ENCODE results near the gene GDF7. TPM values are rescaled to one million over a fixed set of nuclear protein-coding genes. Genes with fewer than 3 reads are reported as not detected.

Gene GDF7
- total RNA-seq, 1 donor from 2014 or later = 2.5 TPM

DNA sequence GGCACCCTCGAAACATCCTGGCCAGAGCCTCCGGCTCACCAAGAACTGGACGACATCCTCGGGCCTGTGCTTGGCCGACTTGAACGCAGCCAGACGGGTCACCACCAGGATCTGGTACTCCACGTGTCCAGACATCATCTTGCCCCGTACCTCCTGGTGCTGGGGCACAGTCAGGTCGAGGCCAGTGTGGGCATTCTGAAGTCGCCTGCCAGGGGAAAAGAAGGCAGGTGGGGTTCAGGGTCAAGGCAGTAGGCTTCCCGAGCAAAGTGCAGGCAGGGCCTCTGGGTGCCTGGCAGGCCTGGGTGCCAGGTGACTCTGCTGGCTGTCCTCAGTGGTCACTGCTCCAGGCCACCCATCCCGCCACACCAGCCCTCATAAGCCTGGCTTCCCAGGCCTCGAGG, 21.6 kb upstream of the GDF7 start:
- DNase-seq (ENCODE audit: low spot score) = no peak

DNA sequence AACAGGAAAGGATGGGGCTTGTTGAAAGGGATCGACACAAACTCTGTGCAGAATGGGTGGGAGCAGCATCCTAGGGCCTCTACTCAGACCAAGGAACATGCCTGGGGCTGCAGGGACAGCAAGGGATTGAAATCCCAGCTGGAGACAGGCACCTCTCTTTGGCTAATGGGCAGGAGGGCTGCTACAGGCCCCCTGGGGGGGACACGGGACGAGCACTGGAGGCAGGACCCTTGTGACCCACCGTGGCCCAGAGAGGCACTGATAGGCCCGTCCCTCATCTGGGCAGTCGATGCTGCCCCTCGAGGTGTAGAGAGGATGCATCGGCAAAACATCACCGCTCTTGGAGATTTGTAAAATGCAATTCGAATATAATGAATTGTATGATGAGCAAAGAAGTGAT, 21.2 kb upstream of the GDF7 start:
- DNase-seq (ENCODE audit: low spot score) = no peak

DNA sequence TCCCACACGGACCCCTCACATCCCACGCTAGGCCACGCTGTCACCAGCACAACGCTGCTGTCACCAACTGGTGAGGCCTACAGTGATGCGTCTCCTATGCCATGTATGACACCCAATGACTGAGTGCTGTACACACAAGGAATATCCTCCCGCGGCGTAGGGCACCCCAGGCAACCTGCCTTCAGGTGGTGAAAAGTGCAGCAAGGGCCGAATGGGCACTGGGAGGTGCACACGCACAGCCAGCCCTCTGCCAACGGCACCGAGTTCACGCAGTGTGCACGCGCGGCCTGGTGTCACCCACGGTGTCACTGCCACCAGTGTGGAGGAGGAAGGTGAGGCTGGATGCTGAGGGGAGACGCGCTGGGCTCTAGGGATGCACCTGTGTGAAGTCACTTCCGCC, 20.5 kb upstream of the GDF7 start:
- no peak for DNase-seq (ENCODE audit: low spot score)

DNA sequence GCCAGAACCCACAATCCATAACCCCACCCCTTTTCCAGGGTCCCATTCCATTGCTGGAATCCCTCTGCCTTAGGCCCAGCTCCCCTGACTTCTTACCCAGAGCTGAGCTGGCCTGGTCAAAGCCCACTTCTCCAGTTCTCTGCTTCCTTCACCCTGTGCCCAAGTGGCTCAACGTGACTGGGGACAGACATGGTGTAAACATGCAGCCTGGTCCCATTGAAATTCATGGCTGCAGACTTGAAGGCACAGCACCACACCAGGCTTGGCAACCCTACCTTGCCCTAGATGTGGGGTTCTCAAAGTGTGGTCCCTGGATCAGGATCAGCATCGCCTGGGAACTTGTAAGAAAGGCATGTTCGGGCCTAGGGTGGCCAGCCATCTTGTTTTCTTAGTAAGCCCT, 19.7 kb upstream of the GDF7 start:
- DNase-seq (ENCODE audit: low spot score) = no peak

DNA sequence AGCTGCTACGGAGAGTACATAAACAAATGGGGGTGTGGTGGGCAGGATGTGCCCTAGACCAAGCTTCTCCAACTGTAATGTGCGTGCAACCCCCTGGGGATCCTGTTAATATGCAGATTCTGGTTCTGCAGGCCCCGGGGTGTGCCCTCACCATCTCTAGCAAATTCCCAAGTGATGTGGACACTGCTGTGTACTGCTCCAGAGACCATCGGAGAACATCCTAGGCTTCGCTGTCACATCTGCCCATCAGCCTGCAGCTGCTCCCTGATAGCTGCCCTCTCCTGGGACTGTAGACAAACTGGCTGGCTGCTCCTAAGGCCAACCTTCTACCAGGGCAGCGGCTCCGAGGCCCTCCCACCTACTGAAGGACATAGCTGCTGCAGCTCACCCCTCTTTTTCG, 19.2 kb upstream of the GDF7 start:
- DNase-seq (ENCODE audit: low spot score) = no peak

DNA sequence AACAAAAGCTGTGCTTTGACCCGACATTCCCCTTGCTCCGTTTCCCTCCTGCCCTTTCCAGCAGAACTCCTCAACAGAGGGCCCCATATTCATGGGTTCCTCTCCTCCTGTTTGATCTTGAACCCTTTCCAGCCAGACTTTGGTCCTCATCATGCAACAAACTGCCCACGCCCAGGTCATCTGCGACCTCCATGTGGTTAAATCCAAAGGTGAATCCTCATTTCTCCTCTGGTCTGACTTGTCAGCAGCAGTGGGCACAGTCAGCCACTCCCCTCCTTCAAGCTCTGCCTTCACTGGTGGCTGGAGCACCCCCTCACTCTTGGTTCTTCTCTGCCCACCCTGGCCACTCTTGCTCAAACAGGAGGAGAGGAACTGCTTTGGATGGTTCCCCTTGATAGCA, 18.7 kb upstream of the GDF7 start:
- DNase-seq (ENCODE audit: low spot score) = no peak

DNA sequence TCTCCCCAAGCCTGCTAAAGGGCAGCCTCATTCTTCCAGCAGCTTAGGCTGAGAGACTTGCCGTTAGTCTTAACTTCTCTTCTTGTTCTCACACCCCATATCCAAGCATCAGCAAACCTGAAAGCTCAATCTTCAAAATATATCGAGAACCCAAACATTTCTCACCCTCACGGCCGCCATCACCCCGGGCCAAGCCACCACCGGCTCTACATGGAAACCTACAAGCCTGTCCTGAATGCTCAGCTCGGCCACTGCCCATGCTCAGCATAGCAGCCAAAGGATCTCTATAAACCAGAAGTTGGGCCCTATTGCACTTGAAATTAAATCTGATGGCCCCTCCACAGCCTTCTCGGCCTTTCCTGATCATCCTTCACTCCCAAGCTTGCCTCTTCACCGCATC, 18.1 kb upstream of the GDF7 start:
- DNase-seq (ENCODE audit: low spot score) = no peak

DNA sequence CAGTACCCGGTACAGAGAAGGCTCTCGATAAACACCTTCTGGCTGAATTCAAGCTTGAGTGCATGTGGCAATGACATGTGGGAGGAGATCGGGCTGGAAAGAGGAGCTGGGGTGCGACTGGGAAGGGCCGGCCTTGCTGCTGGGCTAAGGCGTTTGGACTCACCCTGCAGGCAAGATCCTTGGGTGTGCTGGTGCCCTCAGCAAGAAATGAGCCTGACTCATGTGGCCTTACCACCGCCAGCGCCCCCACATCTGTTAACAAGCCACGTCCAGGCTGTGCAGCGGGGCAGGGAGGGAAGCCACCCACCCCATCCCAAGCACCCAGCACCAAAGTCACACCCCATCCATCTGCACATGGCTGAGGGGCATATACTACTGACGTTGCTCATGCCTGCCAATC, 17.4 kb upstream of the GDF7 start:
- DNase-seq (ENCODE audit: low spot score) = no peak

DNA sequence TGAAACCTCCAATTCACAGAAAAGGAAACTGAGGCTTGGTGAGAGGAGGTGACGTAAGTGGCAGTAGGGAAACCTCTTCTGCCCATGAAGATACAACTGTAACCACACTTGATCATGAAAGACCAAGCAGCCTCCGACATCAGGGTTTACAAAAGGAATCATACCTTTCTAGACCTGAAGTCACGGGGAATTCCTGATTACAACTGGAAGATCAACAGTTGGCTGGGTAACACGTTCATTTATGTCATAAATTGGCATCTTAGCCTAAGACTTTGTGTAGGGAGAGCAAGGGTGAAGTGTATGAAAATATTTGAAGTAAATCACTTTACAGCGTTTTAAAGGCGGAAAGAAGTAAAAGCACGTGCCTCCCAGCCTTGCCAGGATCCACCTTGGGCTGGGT, 17.0 kb upstream of the GDF7 start:
- DNase-seq (ENCODE audit: low spot score) = no peak

DNA sequence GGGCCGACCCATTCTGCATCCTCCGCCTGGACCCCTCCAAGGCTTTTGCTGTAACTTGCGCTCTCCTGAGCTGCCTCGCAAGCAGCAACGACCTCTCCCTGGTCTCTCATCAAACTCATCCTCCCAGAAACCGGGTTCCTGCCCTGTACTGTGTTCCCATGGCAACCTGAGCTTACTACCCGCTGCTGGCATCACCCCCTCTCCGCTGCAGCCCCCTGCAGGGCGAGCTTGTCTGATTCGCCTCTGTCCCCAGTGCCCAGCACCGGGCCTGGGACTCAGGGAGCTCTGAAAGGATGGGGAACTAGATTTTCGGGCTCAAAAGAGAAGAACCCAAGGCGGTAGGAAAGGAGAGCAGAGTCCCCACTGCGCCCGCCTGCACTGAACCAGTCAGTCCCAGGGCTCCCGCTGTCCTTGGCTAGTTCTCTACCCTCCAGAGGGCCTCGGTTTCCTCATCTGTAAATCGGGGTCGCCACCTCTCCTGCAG, 16.5 kb upstream of the GDF7 start:
- no peak for DNase-seq (ENCODE audit: low spot score)

DNA sequence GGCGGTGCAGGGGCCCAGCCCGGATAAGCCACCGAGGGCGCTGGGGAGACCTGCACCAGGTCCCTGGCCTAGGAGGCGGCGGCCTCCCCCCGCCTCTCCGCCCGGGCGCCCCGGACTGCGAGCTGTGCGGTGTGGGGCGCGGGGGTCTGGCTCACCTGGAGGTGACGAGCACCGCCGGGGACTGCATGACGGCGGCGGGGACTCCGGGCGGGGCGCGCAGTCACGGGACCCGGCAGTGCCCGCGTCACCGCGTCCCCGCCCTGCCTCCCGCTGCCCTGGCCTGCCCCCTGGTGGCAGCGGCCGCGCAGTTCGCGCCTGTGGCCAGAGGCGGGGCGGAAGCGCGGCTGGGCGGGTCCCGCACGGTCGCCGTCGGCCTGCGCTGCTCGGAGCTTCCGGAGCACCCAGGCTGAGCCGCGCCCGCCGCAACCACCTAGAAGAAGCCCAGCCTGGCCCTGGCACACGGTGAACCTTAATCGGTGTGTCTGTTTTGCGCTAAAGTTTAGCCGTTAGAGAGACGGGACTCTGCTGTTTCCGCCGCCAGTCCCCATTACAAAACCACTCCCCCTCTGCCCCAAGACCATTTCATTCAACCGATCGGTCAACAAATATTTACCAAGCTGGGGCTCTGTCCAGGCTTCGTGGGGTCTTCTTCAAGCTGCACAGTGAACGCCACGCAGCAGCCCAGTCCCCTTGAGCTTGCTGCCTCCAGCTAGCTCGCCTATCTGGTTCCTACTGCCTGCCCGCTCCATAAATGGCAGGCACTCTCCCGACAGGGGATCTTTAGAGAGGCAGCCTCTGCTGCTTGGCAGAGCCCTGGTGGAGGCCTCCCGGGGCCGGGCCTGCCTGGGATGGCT, 15.8 kb upstream of the GDF7 start, which contains the start of gene HS1BP3:
HS1BP3 (minus strand) TSS at position 222 of the 854 bp plus-strand sequence; CDS start at position 187, 35 bp downstream.
- peak; percentile 85 for DNase-seq (ENCODE audit: low spot score)

DNA sequence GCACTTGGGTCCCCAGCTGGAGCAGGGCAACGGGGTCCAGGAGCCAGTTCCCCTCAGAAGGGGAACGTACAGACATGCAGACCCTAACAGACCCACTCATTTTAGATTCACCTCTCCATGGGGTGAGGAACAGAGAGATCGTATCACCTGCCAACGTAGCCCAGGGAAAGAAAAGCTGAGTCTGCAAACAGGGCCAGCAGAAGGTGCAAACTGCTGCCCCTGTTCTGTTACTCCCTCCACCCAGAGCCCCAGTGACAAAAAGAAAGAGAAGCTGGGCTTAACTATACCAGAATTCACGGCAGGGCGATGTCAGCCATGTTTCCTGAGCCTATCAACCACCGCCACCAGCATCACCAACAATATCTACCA, 15.2 kb upstream of the GDF7 start:
- DNase-seq (ENCODE audit: low spot score) = no peak

DNA sequence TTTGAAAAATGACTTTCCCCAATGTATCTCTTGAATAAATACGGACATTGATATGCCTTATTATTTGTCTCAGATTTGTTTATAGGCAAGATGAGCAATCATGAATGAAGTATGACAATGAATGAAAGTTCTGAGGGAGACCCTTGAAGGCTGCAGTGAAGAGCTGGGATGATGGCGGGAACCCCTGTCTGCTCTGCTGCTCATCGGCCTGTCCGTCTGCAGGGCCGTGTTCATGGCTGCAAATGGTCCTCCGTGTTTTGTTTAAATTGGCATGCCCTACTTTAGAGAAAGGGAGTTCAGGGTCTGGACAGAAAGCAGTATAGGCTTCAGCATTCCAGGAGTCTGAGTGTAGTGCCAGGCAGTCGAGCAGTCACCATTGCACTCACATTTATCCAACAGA, 14.8 kb upstream of the GDF7 start:
- DNase-seq (ENCODE audit: low spot score) = no peak

DNA sequence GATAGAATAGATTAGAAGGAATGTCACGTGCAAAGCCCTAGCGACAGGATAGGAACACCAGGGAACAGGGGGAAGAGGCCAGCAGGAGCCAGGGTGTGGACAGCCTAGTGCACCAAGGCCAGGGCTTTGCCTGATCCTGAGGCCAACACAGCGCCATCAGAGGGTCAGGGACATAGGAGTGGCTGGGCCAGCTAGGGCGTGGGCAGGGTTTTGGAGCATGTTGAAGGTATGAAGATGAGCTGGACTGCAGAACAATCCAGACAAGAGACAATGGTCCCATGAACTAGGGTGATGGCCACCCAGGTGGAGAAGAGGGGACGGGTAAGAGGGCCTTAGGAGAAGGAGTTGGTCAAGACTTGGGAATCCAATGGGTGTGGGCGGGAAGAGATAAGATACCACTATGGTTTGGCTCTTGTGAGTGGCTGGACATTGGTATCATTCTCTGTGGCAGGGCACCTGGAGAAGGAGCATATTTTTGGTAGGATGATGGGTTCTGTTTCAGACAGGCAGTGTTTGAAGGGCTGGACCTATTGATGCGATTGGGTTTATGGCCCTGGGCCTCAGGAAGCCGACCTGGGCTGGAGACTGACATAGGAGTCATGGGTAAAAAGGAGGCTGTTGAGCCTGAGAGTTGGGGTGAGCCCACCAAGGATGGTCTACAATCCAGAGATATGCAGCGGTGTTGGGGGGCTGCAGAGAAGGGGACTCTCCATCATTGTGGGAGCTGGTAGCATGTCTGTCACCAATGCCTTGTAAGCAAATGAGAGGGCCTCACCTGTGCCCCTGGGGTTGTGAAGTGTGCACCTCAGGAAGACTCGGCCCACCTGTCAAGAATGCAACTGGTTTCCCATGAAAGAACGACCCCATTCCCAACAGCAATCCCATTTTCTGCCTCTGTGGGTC, 14.0 kb upstream of the GDF7 start:
- no peak for DNase-seq (ENCODE audit: low spot score)

DNA sequence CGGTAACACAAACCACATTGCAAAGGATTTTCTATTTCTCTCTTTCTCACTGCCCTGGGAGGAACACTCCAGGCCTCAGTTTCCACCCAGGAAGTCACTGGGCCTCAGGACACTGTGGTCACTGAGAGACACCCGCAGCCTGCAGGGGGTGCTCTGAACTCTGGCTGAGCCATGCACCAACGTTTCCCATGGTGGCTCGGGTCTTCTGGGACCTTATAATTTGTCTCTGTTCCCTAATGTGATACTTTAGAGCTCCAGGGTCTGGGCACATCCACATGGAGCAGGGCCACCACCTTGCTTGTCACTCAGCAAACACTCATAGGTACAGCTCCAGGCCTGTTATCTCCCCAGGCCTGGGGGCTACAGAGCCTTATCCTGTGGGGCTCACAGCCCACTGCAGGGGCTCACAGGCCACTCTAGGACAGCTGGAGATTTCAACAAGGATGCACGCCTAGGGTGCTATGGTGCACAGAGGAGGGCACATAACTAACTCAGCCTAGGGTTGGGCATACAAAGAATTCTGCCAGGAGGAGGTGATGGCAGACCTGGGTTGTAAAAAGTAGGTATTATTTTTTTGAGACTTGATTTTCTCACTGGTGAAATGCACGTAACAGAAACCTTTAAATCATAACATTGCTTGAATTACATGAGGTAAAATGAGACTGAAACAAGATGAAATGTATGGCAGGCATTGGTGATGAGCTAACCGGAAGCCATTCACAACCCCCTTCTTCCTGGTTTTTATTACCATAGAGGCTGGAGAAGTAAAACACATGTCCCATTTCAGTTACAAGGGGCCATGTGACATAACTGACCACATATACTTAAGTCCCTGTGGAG, 13.0 kb upstream of the GDF7 start:
- no peak for DNase-seq (ENCODE audit: low spot score)

DNA sequence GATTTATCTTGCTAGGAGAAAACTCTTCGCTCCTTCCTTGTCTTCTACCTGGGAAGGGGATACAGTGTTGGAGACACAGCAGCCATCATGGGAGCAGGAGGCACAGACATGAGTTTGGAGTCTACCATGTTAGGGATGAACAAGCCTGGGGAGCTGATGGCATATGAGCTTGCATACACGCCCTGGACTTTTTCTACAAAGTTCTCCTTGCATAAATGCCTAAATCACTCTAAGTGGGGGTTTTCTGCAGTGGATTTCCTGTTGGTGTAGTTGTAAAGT, 12.5 kb upstream of the GDF7 start:
- no peak for DNase-seq (ENCODE audit: low spot score)

DNA sequence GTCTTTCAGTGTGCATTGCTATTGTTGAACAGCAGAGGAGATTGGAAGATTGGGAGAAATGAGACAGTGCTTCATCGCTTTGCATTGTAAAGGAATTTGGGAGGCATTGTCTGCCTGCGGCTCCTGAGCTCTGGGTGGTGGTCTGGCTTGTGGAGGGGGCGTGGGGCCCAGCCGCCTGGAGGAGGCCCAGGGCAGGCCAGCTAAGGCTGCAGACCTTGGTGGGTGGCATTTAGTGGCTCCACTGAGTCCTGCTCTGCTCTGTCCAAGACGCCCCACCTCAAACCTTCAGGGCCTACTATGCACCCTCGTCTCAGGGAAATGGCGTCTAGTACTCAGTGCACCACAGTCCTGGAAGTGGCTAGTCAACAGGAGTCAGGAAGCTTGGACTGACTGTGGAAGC, 10.4 kb upstream of the GDF7 start:
- no peak for DNase-seq (ENCODE audit: low spot score)

DNA sequence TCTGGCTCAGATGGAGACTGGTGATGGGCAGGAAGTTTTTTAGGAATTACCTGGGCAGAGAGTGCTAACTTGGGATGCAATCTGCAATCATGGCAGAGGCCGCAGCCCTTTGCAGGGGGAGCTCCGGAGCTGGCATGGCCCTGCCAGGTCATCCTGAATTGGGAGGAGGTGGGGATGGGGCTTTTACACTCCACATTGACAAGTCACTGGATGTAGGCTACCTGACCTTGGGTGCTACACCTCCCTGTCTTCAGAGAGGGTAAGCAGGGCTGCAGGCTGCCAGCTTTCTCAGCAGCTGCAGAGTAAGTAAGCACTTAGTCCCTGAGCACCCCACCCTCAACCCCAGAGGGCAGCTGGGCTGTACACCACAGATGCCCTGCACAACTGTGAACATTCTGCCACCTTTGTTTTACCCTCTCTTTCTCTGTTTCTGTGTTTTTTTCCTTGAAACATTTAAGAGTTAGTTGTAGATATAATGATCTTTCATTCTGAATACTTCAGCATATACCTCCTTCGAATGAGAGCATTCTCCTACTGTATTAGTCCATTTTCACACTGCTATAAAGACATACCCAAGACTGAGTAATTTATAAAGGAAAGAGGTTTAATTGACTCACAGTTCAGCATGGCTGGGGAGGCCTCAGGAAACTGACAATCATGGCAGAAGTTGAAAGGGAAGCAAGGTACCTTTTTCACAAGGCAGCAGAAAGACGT, 9.3 kb upstream of the GDF7 start:
- DNase-seq (ENCODE audit: low spot score) = no peak

DNA sequence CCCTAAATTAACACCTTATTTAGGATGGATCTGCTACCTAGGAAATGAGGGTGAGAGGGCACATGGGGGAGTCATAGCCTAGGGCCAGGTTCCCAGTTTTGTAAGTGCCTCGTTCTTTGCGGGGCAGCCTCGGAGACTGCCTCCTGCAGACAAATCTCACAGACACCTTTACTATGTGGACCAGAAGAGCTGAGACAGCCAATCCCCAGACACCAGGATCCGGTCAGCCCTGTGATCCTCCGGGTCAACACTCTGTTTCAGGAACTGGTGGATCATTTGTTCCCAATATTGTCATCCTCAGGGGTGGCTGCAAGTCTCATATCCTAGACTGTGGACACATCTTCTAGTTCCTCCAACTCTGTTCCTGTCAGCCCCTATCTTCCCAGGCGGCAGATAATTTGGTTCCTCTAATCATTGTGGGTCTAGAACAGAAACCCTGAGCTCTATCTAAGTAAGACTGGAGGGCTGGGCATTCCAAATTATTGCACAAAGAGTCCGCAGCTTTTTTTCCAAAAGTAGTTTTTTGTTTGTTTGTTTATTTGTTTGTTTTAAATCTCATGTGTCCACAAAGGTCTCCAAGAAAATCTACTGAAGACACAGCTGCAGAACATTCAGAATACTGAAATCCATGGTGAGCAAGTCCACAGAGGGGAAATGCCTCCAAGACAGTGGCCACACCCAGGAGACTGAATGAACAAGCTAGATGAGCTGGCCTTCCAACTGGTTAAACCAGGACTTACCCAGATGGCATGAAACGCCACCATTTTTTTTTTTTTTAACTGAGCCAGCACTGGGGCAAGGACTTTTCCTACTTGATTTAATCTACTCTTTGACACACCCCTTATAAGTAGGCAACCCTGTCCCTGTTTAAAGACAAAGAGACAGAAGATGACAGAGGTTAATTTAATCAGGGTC, 6.2 kb upstream of the GDF7 start:
- no peak for DNase-seq (ENCODE audit: low spot score)
